Measurements from ENCODE around the gene CUL5. TPM values are rescaled to one million over a fixed set of nuclear protein-coding genes. Genes with fewer than 3 reads are reported as not detected.

Gene CUL5
- total and polyA plus RNA-seq, 2 of the 4 experiments (the other 2 are of a cell fraction), result 8.8 to 31.0 TPM

GRCh38 chr11:107998761-107999160 lies 9.9 kb upstream of the CUL5 start:
- no peak overlapping the region for H2BK20ac ChIP-seq (ENCODE audit: low read depth, low read length)
- BruUV-seq (replicated peaks), result no TSS peak
- no peak overlapping the region for H3K14ac ChIP-seq (replicated peaks; ENCODE audit: low read depth, low read length)
- no peaks in the 10 kb centered on the region for H4K20me1 ChIP-seq (ENCODE audit: insufficient read depth, low read length)
- H2AK9ac ChIP-seq (replicated peaks; ENCODE audit: low read depth, low read length, poor library complexity), result no peak overlapping the region
- in situ Hi-C loops (cut with MboI; ENCODE audit: low sequenced_read_pairs) (no loop called here), intact Hi-C loops (cut with micrococcal nuclease) (no loop called here), dilution Hi-C loops (cut with HindIII; ENCODE audit: low sequenced_read_pairs, unreplicated experiment) (no loop called here)
- no peak overlapping the region for H2BK5ac ChIP-seq (ENCODE audit: low read depth, low read length, poor library complexity, severe bottlenecking)
- H4K8ac ChIP-seq (ENCODE audit: low read depth in 2 of 2, low read length in 2 of 2), result no peak overlapping the region
- H3K18ac ChIP-seq (ENCODE audit: low read depth, low read length), result no peak overlapping the region
- no peaks in the 10 kb centered on the region for H3K9me1 ChIP-seq (ENCODE audit: insufficient read depth, low read length)
- no peak for TF ChIP-seq SMC3 (IDR thresholded peaks at IDR 0.05; ENCODE audit: low read depth, low read length)
- TF ChIP-seq FOS (IDR thresholded peaks at IDR 0.05; ENCODE audit: low read depth, low read length), result no peak
- TF ChIP-seq, protein P1, sequence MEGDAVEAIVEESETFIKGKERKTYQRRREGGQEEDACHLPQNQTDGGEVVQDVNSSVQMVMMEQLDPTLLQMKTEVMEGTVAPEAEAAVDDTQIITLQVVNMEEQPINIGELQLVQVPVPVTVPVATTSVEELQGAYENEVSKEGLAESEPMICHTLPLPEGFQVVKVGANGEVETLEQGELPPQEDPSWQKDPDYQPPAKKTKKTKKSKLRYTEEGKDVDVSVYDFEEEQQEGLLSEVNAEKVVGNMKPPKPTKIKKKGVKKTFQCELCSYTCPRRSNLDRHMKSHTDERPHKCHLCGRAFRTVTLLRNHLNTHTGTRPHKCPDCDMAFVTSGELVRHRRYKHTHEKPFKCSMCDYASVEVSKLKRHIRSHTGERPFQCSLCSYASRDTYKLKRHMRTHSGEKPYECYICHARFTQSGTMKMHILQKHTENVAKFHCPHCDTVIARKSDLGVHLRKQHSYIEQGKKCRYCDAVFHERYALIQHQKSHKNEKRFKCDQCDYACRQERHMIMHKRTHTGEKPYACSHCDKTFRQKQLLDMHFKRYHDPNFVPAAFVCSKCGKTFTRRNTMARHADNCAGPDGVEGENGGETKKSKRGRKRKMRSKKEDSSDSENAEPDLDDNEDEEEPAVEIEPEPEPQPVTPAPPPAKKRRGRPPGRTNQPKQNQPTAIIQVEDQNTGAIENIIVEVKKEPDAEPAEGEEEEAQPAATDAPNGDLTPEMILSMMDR (conservative IDR thresholded peaks at IDR 0.05; ENCODE audit: low read depth, low read length), result no peak
- TF ChIP-seq RAD21 (IDR thresholded peaks at IDR 0.05; ENCODE audit: low read length), result no peak
- TF ChIP-seq MAZ (IDR thresholded peaks at IDR 0.05; ENCODE audit: borderline replicate concordance, low read depth, low read length), result no peak
- TF ChIP-seq, protein P2, sequence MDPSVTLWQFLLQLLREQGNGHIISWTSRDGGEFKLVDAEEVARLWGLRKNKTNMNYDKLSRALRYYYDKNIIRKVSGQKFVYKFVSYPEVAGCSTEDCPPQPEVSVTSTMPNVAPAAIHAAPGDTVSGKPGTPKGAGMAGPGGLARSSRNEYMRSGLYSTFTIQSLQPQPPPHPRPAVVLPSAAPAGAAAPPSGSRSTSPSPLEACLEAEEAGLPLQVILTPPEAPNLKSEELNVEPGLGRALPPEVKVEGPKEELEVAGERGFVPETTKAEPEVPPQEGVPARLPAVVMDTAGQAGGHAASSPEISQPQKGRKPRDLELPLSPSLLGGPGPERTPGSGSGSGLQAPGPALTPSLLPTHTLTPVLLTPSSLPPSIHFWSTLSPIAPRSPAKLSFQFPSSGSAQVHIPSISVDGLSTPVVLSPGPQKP (IDR thresholded peaks at IDR 0.05; ENCODE audit: borderline replicate concordance, low read depth, low read length), result no peak
- no peak for TF ChIP-seq MXI1 (IDR thresholded peaks at IDR 0.05; ENCODE audit: borderline replicate concordance, low read depth, low read length)
- no peak for TF ChIP-seq POLR2A (IDR thresholded peaks at IDR 0.05; ENCODE audit: low read depth, low read length)
- TF ChIP-seq CHD1 (IDR thresholded peaks at IDR 0.05; ENCODE audit: low read depth, low read length), result no peak
- no peak for TF ChIP-seq USF2 (IDR thresholded peaks at IDR 0.05; ENCODE audit: low read depth, low read length)
- no peak for TF ChIP-seq RFX5 (IDR thresholded peaks at IDR 0.05; ENCODE audit: low read depth, low read length)
- TF ChIP-seq CEBPB (IDR thresholded peaks at IDR 0.05; ENCODE audit: low read depth, low read length), result no peak
- TF ChIP-seq NFE2L2 (IDR thresholded peaks at IDR 0.05; ENCODE audit: low read depth, low read length), result no peak
- TF ChIP-seq BHLHE40 (IDR thresholded peaks at IDR 0.05; ENCODE audit: low read depth, low read length), result no peak
- no peak for TF ChIP-seq RCOR1 (IDR thresholded peaks at IDR 0.05; ENCODE audit: insufficient replicate concordance, low read length)
- no peak overlapping the region for H2AFZ ChIP-seq (replicated peaks; ENCODE audit: low read length, poor library complexity)
- no peak overlapping the region for H2BK15ac ChIP-seq (ENCODE audit: low read depth, low read length)
- ATAC-seq (ENCODE audit: low read depth) (no peak), DNase-seq (no peak)
- H2AK5ac ChIP-seq (ENCODE audit: low read depth, low read length), result no peak overlapping the region
- no peaks in the 10 kb centered on the region; the same call in 1 of the 2 replicates for H3K9me3 ChIP-seq (ENCODE audit: control insufficient read depth, insufficient read depth, low read length)
- no peak overlapping the region for H2BK120ac ChIP-seq (ENCODE audit: low read depth, low read length)
- ChIA-PET POLR2A (ENCODE audit: unreplicated experiment) (no interaction called here), CTCF (interaction anchor here (0.6 kb wide), 1 partner anchor 13 kb away, joined by 3 read pairs; no protein-coding TSS in a partner anchor)
- H3K4me3 ChIP-seq (ENCODE audit: insufficient read depth, low read depth, low read length), result no peak overlapping the region
- H3K79me1 ChIP-seq (ENCODE audit: low read depth in 1 of 2, low read length in 2 of 2), result no peaks in the 10 kb centered on the region
- no peak overlapping the region for H4K91ac ChIP-seq (ENCODE audit: insufficient read depth, low read depth, low read length)
- H3K56ac ChIP-seq (ENCODE audit: extremely low read depth, insufficient read depth, low read length), result no peak overlapping the region
- H3K9ac ChIP-seq (ENCODE audit: low read depth, low read length), result no peak overlapping the region
- no peak overlapping the region for H3K4ac ChIP-seq (ENCODE audit: low read depth, low read length)
- H4K5ac ChIP-seq (ENCODE audit: low read depth, low read length), result no peak overlapping the region
- H3K23ac ChIP-seq (ENCODE audit: low read depth, low read length), result no peak overlapping the region
- H3K4me1 ChIP-seq (ENCODE audit: control insufficient read depth, insufficient read depth, low read length), result no peaks in the 10 kb centered on the region
- 100% methylated on average over 2 of the region's 6 CpGs; no CpG with 5 or more reads in 1 of the 2 experiments for WGBS, 2 experiments (ENCODE audit: extremely low coverage in 2 of 2, insufficient read length in 1 of 2)
- H3K27ac ChIP-seq (ENCODE audit: insufficient read depth, low read length), result no peak overlapping the region
- peaks cover 4% of the 10 kb centered on the region; the same call in 1 of the 2 replicates for H3K27me3 ChIP-seq (ENCODE audit: control insufficient read depth, insufficient read depth, low read length)
- no peaks in the 10 kb centered on the region for H3K36me3 ChIP-seq (ENCODE audit: control insufficient read depth, insufficient read depth, low read length)
- no peak overlapping the region for H3K4me2 ChIP-seq (ENCODE audit: low read depth, low read length)
